CD4-positive, alpha-beta T cell treated with Interleukin-6 for 4 hours (primary cell): Measurements from ENCODE around the gene CLIC2.

ENCODE experiments used
- DNase-seq: peaks from one replicate; pipeline ENCODE4 v3.0.0-alpha.2; 2020; ENCODE audit warnings: mixed read lengths

Gene CLIC2

GRCh38 chrX:155262970-155263754, 71.3 kb downstream of the CLIC2 start:
- DNase-seq: peak; percentile 11

DNA sequence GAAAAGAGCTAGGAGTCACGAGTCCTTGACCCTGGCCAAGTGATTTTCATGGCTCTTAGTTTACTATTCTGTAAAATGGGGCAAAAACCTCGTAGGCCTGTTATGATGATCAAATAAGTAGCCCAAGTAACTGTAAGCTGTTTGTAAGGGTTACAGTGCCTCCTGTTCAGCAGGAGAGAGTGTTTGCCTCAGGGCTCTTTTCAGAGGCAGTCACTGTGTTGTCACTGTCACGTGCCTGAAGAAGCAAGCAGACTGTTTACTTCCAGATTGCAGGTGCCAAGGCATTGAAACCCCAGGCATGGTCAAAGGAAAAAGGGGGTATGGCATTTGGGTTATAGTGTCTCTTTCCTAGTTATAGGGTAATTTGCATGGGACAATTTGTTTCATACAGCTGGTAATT, 74.7 kb downstream of the CLIC2 start:
- DNase-seq: no peak

GRCh38 chrX:155251391-155251790, 83.0 kb downstream of the CLIC2 start:
- no peak for DNase-seq

GRCh38 chrX:155247497-155247896, 86.9 kb downstream of the CLIC2 start:
- no peak for DNase-seq

DNA sequence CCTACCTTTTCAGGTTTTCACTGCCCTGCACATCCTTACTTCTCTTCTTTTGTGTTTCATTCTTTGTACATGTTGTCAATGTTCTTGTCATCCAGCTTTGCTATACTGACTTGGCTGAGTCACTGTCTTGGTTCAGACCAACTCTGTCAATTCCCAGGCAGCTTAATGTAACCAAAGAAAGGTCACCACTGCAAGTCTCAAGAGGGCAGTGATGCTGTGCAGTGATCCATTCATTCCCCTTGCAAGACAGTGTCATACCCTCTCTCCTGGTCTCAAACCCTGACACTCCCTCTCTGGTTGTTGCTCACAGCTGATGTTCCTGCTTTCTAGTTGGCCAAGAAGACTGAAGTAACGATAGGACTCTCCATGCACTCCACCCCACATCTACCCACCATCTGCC, 87.7 kb downstream of the CLIC2 start:
- DNase-seq: no peak

DNA sequence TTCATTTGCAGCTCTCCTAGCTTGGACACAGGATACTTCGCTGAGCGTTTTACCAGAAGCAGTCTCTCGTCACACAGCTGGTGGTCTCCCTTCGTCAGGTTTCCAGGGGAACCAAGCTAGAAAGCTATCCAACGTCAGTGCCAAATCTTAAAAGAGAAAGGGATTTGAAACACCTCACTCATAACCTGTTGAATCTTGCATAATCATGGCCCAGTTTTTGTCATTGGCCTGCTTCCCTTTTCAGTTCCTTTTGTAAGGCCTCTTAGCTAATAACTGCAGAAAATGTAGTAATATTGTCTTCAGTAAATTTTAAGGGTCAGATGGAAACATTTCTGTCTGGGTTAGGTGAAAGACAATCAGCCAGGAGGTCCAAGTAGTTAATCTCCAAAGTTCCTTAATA, 92.1 kb downstream of the CLIC2 start:
- no peak for DNase-seq

DNA sequence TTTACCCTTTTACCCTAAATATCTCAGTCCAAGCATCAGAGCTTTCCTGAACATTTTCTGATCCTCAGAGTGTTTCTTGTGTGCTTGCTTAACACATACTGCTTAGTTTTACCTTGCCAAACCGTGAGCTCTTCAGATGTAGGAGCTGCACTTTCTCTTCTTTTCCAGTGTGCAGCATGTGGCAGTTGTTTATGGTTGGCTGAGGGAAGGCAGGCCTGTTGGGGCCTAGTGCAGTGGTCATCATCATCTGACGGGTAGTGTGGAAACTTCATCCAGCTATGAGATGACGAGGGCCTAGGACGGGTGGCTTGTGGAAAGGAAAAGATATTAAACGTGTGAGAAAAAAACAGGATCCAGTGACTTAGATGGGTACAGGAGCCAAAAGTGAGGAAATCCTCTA, 96.7 kb downstream of the CLIC2 start:
- DNase-seq: no peak

DNA sequence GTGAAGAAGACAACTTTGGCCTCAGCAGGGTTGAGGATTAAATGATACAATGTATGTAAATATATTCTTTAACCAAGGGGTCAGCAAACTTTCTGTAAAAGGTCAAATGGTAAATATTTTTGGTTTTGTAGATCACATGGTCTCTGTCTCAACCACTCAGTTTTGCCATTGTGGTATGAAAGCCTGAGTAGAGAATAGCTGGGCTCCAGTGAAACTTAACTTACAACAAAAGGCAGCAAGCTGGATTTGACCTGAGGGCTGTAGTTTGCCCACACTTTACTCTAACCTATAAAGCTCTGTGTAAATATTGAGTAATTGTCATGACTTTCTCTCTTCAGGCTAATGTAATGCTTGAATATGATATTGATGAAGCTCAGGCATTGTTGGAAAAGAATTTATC, 98.5 kb downstream of the CLIC2 start:
- DNase-seq: no peak

GRCh38 chrX:155231163-155231562, 103.3 kb downstream of the CLIC2 start:
- DNase-seq: no peak
